Muscle layer of colon (tissue), 2 donors: Measurements from ENCODE around the gene CDK13.
"Not testable (repeated sequence)": the region's sequence is repeated elsewhere in the genome, so short reads cannot be mapped to it uniquely, and the experiment has no call there.

Source experiments
- H3K27ac ChIP-seq: one replicate; pipeline ENCODE4 v1.7.0; 2013; ENCODE audit warnings: low read depth, mild to moderate bottlenecking, low read length, moderate library complexity
- H3K27me3 ChIP-seq, 2 donors: one replicate each; pipeline ENCODE4 v1.7.0; 2013; ENCODE audit warnings: low read length in 2 of 2, mild to moderate bottlenecking in 2 of 2; ENCODE audit not compliant: insufficient read depth in 2 of 2, control insufficient read depth in 1 of 2
- H3K36me3 ChIP-seq: one replicate; pipeline ENCODE4 v1.7.0; 2013; ENCODE audit warnings: mild to moderate bottlenecking, low read length; ENCODE audit not compliant: insufficient read depth
- H3K4me1 ChIP-seq: one replicate; pipeline ENCODE4 v1.7.0; 2013; ENCODE audit warnings: mild to moderate bottlenecking, low read length; ENCODE audit not compliant: insufficient read depth
- H3K4me3 ChIP-seq, 2 donors: one replicate each; pipeline ENCODE4 v1.7.0; 2013; ENCODE audit warnings: low read length in 2 of 2, low read depth in 1 of 2, mild to moderate bottlenecking in 1 of 2, moderate library complexity in 1 of 2
- H3K9ac ChIP-seq: one replicate; pipeline ENCODE4 v1.7.0; 2013; ENCODE audit warnings: low read length
- H3K9me3 ChIP-seq: one replicate; pipeline ENCODE4 v1.7.0; 2013; ENCODE audit warnings: mild to moderate bottlenecking, low read length
- donor health status: abdominal sarcoma.
- donor health status: Adenocarcinoma of cecum.

CDK13 gene

GRCh38 chr7:39949971-39950472 is at the start of gene CDK13:
Gene CDK13 (plus strand): TSS chr7:39950256. CDS start chr7:39950642, 386 bp downstream.
- H3K4me1 ChIP-seq: peaks cover 26% of the 10 kb centered on the region
- H3K27ac ChIP-seq: peak within 1 kb of the TSS; percentile 98
- no peaks in the 10 kb centered on the region for H3K9me3 ChIP-seq
- H3K36me3 ChIP-seq: no peaks in the 10 kb centered on the region
- peak within 1 kb of the TSS; percentile 80 for H3K9ac ChIP-seq
- H3K27me3 ChIP-seq: no peaks in the 10 kb centered on the region
- H3K4me3 ChIP-seq: peak within 1 kb of the TSS; percentile 89 to 95

- H3K4me3 ChIP-seq: no peak overlapping the region
- no peaks in the 10 kb centered on the region for H3K4me1 ChIP-seq
- H3K36me3 ChIP-seq: no peaks in the 10 kb centered on the region
- H3K9me3 ChIP-seq: no peaks in the 10 kb centered on the region
- H3K27ac ChIP-seq: no peak overlapping the region
- H3K9ac ChIP-seq: no peak overlapping the region
- no peaks in the 10 kb centered on the region for H3K27me3 ChIP-seq
Observed at GRCh38 chr7:39904077-39904486, 46.0 kb upstream of the CDK13 start.

- no peaks in the 10 kb centered on the region for H3K36me3 ChIP-seq
- no peaks in the 10 kb centered on the region for H3K9me3 ChIP-seq
- no peaks in the 10 kb centered on the region for H3K4me1 ChIP-seq
- H3K4me3 ChIP-seq: no peak overlapping the region
- no peak overlapping the region for H3K27ac ChIP-seq
- H3K27me3 ChIP-seq: no peaks in the 10 kb centered on the region
- no peak overlapping the region for H3K9ac ChIP-seq
Observed at GRCh38 chr7:39908141-39908540, 41.9 kb upstream of the CDK13 start.

- H3K4me3 ChIP-seq: no peak overlapping the region
- no peaks in the 10 kb centered on the region for H3K4me1 ChIP-seq
- no peaks in the 10 kb centered on the region for H3K9me3 ChIP-seq
- H3K9ac ChIP-seq: no peak overlapping the region
- no peaks in the 10 kb centered on the region for H3K27me3 ChIP-seq
- no peaks in the 10 kb centered on the region for H3K36me3 ChIP-seq
- no peak overlapping the region for H3K27ac ChIP-seq
Observed at GRCh38 chr7:39908973-39909372, 41.1 kb upstream of the CDK13 start.

- Histone ChIP-seq H3K9me3 (no peaks in the 10 kb centered on the region), H3K4me1 (no peaks in the 10 kb centered on the region), H3K4me3 (no peak overlapping the region)
Observed at GRCh38 chr7:39909526-39909925, 40.5 kb upstream of the CDK13 start.

GRCh38 chr7:39910108-39910869 is 39.8 kb upstream of the CDK13 start:
- no peaks in the 10 kb centered on the region for H3K9me3 ChIP-seq
- H3K4me1 ChIP-seq: no peaks in the 10 kb centered on the region
- no peak overlapping the region for H3K9ac ChIP-seq
- H3K27me3 ChIP-seq: no peaks in the 10 kb centered on the region
- H3K4me3 ChIP-seq: no peak overlapping the region
- H3K27ac ChIP-seq: no peak overlapping the region
- H3K36me3 ChIP-seq: no peaks in the 10 kb centered on the region

More at GRCh38 chr7:39909526-39909925, 40.5 kb upstream of the CDK13 start:
- Histone ChIP-seq H3K27ac (no peak overlapping the region), H3K9ac (no peak overlapping the region), H3K27me3 (no peaks in the 10 kb centered on the region), H3K36me3 (no peaks in the 10 kb centered on the region)

- H3K4me1 ChIP-seq: no peaks in the 10 kb centered on the region
- H3K27me3 ChIP-seq: no peaks in the 10 kb centered on the region
- H3K4me3 ChIP-seq: no peak overlapping the region
- H3K36me3 ChIP-seq: no peaks in the 10 kb centered on the region
- no peak overlapping the region for H3K27ac ChIP-seq
- no peaks in the 10 kb centered on the region for H3K9me3 ChIP-seq
- H3K9ac ChIP-seq: no peak overlapping the region
Observed at GRCh38 chr7:39911167-39911566, 38.9 kb upstream of the CDK13 start.

GRCh38 chr7:39915847-39916246 is 34.2 kb upstream of the CDK13 start:
- H3K9ac ChIP-seq, H3K27ac ChIP-seq, H3K4me1 ChIP-seq, H3K4me3 ChIP-seq, H3K27me3 ChIP-seq, H3K36me3 ChIP-seq, H3K9me3 ChIP-seq: not testable (repeated sequence)

GRCh38 chr7:39919646-39920045 is 30.4 kb upstream of the CDK13 start:
- H3K4me3 ChIP-seq: no peak overlapping the region
- H3K4me1 ChIP-seq: no peaks in the 10 kb centered on the region
- H3K9me3 ChIP-seq: no peaks in the 10 kb centered on the region
- no peak overlapping the region for H3K27ac ChIP-seq
- no peaks in the 10 kb centered on the region for H3K27me3 ChIP-seq
- no peaks in the 10 kb centered on the region for H3K36me3 ChIP-seq
- H3K9ac ChIP-seq: no peak overlapping the region

GRCh38 chr7:39921506-39922175 is 28.4 kb upstream of the CDK13 start:
- H3K27ac ChIP-seq: no peak overlapping the region
- H3K4me1 ChIP-seq: no peaks in the 10 kb centered on the region
- H3K27me3 ChIP-seq: no peaks in the 10 kb centered on the region
- H3K36me3 ChIP-seq: no peaks in the 10 kb centered on the region
- no peak overlapping the region for H3K9ac ChIP-seq
- H3K9me3 ChIP-seq: no peaks in the 10 kb centered on the region
- H3K4me3 ChIP-seq: no peak overlapping the region

GRCh38 chr7:39922580-39922979 is 27.5 kb upstream of the CDK13 start:
- no peak overlapping the region for H3K4me3 ChIP-seq
- no peak overlapping the region for H3K27ac ChIP-seq
- H3K36me3 ChIP-seq: no peaks in the 10 kb centered on the region
- H3K9ac ChIP-seq: no peak overlapping the region
- no peaks in the 10 kb centered on the region for H3K9me3 ChIP-seq
- H3K27me3 ChIP-seq: no peaks in the 10 kb centered on the region
- H3K4me1 ChIP-seq: no peaks in the 10 kb centered on the region
